MM.1S (cell line): ENCODE data around the gene TCF25.

Experiments used
- DNase-seq: peaks from one replicate; pipeline ENCODE4 v3.0.0-alpha.2; 2015
- H2AFZ ChIP-seq: fragments of 300-600 bp; sonication (generic); 2 replicates; pipeline ENCODE4 v1.6.0; 2016; ENCODE audit warnings: antibody characterized with exemption, low read length
- H3F3A ChIP-seq: fragments of 300-600 bp; sonication (generic); 2 replicates; pipeline ENCODE4 v1.6.1; 2016; ENCODE audit warnings: mild to moderate bottlenecking, antibody characterized with exemption, low read length, moderate library complexity, mixed read lengths; ENCODE audit not compliant: insufficient read depth
- H3K27ac ChIP-seq: fragments of 300-600 bp; sonication (generic); 2 replicates; pipeline ENCODE4 v1.5.1; 2016; ENCODE audit warnings: mild to moderate bottlenecking, low read length
- H3K27me3 ChIP-seq: fragments of 300-600 bp; sonication (generic); replicated peaks from 2 replicates; pipeline ENCODE4 v1.6.0; 2016; ENCODE audit warnings: low read length; ENCODE audit not compliant: insufficient read depth
- H3K36me3 ChIP-seq: fragments of 300-600 bp; sonication (generic); replicated peaks from 2 replicates; pipeline ENCODE4 v1.6.1; 2016; ENCODE audit warnings: mild to moderate bottlenecking, low read length, mixed read lengths; ENCODE audit not compliant: insufficient read depth
- H3K4me1 ChIP-seq: fragments of 300-600 bp; sonication (generic); 2 replicates; pipeline ENCODE4 v1.6.1; 2016; ENCODE audit warnings: low read length, mixed read lengths
- H3K4me2 ChIP-seq: fragments of 300-600 bp; sonication (generic); 2 replicates; pipeline ENCODE4 v1.6.0; 2016; ENCODE audit warnings: low read depth, low read length
- H3K4me3 ChIP-seq: fragments of 300-600 bp; sonication (generic); 2 replicates; pipeline ENCODE4 v1.5.1; 2016; ENCODE audit warnings: low read length, mixed read lengths
- H3K79me2 ChIP-seq: fragments of 300-600 bp; sonication (generic); 2 replicates; pipeline ENCODE4 v1.6.1; 2016; ENCODE audit warnings: mixed run types, low read length, mixed read lengths
- H3K9ac ChIP-seq: fragments of 300-600 bp; sonication (generic); 2 replicates; pipeline ENCODE4 v1.6.1; 2016; ENCODE audit warnings: low read length, mixed read lengths
- H3K9me2 ChIP-seq: fragments of 300-600 bp; sonication (generic); replicated peaks from 2 replicates; pipeline ENCODE4 v1.6.1; 2016; ENCODE audit warnings: mild to moderate bottlenecking, low read length, mixed read lengths; ENCODE audit not compliant: insufficient read depth
- H3K9me3 ChIP-seq: fragments of 300-600 bp; sonication (generic); replicated peaks from 2 replicates; pipeline ENCODE4 v1.6.1; 2016; ENCODE audit warnings: mild to moderate bottlenecking, low read length, mixed read lengths; ENCODE audit not compliant: insufficient read depth
- H4K20me1 ChIP-seq: fragments of 300-600 bp; sonication (generic); 2 replicates; pipeline ENCODE4 v1.6.1; 2016; ENCODE audit warnings: mild to moderate bottlenecking, low read length, moderate library complexity, mixed read lengths; ENCODE audit not compliant: insufficient read depth
- CTCF ChIP-seq: fragments of 300-600 bp; sonication (generic); IDR thresholded peaks from 2 replicates; pipeline ENCODE4 v1.5.1; 2016; ENCODE audit warnings: antibody characterized with exemption, low read length, mixed read lengths
- EZH2 ChIP-seq: fragments of 300-600 bp; sonication (generic); optimal IDR thresholded peaks from 2 replicates; pipeline ENCODE3; 2017; ENCODE audit warnings: low read depth, mild to moderate bottlenecking, antibody characterized with exemption, low read length, mixed read lengths
- EZH2phosphoT487 ChIP-seq: fragments of 300-600 bp; sonication (generic); IDR thresholded peaks from 2 replicates; pipeline ENCODE4 v1.6.1; 2018; ENCODE audit warnings: antibody characterized with exemption, low read length

TCF25 gene

DNA sequence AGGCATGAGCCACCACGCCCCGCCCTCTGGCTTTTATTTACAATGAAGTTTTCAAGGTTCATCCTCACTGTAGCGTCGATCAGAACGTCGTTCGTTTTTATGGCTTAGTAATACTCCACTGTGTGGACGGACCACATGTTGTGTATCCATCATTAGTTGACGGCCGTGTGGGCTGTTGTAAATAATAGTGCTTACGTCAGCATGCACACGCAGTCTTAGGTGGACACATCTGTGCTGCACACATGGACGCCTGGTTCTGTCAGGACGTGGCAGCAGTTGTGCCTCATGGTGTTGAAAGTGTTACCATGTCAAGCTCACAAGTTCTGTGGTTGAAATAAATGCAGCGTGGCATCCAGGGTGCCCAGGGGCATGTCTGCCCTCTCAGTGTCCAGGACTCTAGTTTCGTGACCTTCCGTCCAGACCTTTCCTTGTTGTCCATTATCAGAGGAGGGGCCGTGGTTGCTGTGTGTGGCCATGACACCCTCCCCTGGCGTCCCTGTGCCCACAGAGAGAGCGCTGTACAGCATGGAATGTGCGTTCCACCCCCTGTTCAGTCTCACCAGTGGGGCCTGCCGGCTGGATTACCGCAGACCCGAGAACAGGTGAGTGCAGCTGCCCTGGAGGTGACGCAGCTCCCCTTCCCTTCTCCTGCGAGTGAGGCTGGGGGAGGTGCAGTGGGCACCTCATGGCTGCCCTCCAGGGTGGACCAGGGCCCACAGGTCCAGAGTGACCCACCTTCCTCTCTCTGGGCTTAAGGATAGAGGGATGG is 22.3 kb downstream of the TCF25 start:
- Histone ChIP-seq H3K9ac (no peak overlapping the region), H3K79me2 (no peaks in the 10 kb centered on the region), H3K27me3 (no peaks in the 10 kb centered on the region), H3K27ac (no peak overlapping the region), H3K4me2 (no peak overlapping the region), H3K9me2 (no peaks in the 10 kb centered on the region), H3K36me3 (no peaks in the 10 kb centered on the region), H3K4me1 (no peaks in the 10 kb centered on the region), H4K20me1 (no peaks in the 10 kb centered on the region), H2AFZ (no peak overlapping the region), H3F3A (no peaks in the 10 kb centered on the region), H3K9me3 (no peaks in the 10 kb centered on the region), H3K4me3 (no peak overlapping the region)
- DNase-seq, result no peak
- TF ChIP-seq EZH2 (no peak), CTCF (no peak), EZH2phosphoT487 (no peak)

GRCh38 chr16:89897204-89897603 is 23.8 kb downstream of the TCF25 start:
- no peak for DNase-seq
- Histone ChIP-seq H3K27me3 (no peaks in the 10 kb centered on the region), H3K9me2 (no peaks in the 10 kb centered on the region), H3K9me3 (no peaks in the 10 kb centered on the region), H4K20me1 (no peaks in the 10 kb centered on the region), H3K4me2 (no peak overlapping the region), H3K27ac (no peak overlapping the region), H3K36me3 (no peaks in the 10 kb centered on the region), H3K79me2 (no peaks in the 10 kb centered on the region), H3K9ac (no peak overlapping the region), H2AFZ (no peak overlapping the region), H3K4me3 (no peak overlapping the region), H3K4me1 (no peaks in the 10 kb centered on the region), H3F3A (no peaks in the 10 kb centered on the region)
- no peak for TF ChIP-seq EZH2
- no peak for TF ChIP-seq EZH2phosphoT487
- TF ChIP-seq CTCF, result no peak

DNA sequence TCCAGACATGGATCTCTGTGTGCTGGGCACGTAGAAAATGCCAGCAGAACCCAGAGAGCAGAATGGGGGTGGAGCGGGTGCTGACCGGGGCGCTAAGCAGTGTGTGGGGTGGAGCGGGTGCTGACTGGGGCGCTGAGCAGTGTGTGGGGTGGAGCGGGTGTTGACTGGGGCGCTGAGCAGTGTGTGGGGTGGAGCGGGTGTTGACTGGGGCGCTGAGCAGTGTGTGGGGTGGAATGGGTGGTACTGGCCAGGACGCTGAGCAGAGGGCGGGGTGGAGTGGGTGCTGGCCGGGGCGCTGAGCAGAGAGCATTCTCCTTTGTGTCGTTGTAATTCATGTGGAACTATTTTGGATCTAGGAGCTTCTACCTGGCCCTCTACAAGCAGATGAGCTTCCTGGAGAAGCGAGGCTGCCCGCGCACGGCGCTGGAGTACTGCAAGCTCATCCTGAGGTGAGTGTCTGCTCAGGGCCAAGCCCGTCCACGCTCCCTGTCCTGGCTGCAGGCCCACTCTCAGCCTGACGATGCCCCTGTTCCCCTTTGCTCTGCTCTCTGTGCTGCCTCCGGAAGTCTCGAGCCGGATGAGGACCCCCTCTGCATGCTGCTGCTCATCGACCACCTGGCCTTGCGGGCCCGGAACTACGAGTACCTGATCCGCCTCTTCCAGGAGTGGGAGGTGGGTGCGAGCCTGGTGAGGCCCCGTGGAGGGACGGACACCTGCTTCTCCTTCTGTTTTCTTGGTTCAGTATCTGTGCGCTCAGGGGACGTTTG is 25.0 kb downstream of the TCF25 start:
- no peaks in the 10 kb centered on the region for H3F3A ChIP-seq
- H3K9ac ChIP-seq, result no peak overlapping the region
- no peaks in the 10 kb centered on the region for H3K36me3 ChIP-seq
- no peaks in the 10 kb centered on the region for H3K27me3 ChIP-seq
- H3K9me2 ChIP-seq, result no peaks in the 10 kb centered on the region
- H4K20me1 ChIP-seq, result no peaks in the 10 kb centered on the region
- no peak for TF ChIP-seq EZH2
- TF ChIP-seq CTCF, result no peak
- no peak for TF ChIP-seq EZH2phosphoT487
- no peak overlapping the region for H2AFZ ChIP-seq
- no peak overlapping the region for H3K27ac ChIP-seq
- no peak for DNase-seq
- H3K79me2 ChIP-seq, result no peaks in the 10 kb centered on the region
- H3K4me2 ChIP-seq, result no peak overlapping the region
- H3K4me3 ChIP-seq, result no peak overlapping the region
- no peaks in the 10 kb centered on the region for H3K9me3 ChIP-seq
- no peaks in the 10 kb centered on the region for H3K4me1 ChIP-seq
